Testis (tissue), 3 donors: ENCODE data around the gene FYN. TPM values are rescaled to one million over a fixed set of nuclear protein-coding genes. Genes with fewer than 3 reads are reported as not detected.

Source experiments
- DNase-seq: peaks from one replicate; pipeline ENCODE4 v3.0.0-alpha.2; 2019
- H3K27ac ChIP-seq, 2 donors: fragments of 200-600 bp; sonication (generic); one replicate each; pipeline ENCODE4 v1.5.1; 2019
- H3K27me3 ChIP-seq: fragments of 200-600 bp; sonication (generic); one replicate; pipeline ENCODE4 v1.5.1; 2019
- H3K36me3 ChIP-seq: fragments of 200-600 bp; sonication (generic); one replicate; pipeline ENCODE4 v1.5.1; 2017; ENCODE audit warnings: low read depth; ENCODE audit errors: missing control alignments
- H3K4me1 ChIP-seq: fragments of 200-600 bp; sonication (generic); one replicate; pipeline ENCODE4 v1.5.1; 2019
- H3K4me3 ChIP-seq, 2 donors: fragments of 200-600 bp; sonication (generic); one replicate each; pipeline ENCODE4 v1.5.1; 2017 to 2019
- H3K9me3 ChIP-seq: fragments of 200-600 bp; sonication (generic); one replicate; pipeline ENCODE4 v1.5.1; 2017
- POLR2A ChIP-seq: fragments of 450-650 bp; IDR thresholded peaks from one replicate; pipeline ENCODE4 v1.6.1; 2017; ENCODE audit warnings: antibody characterized with exemption, mild to moderate bottlenecking, moderate library complexity
- WGBS, 2 donors: methylation state at CpG; one replicate each; pipeline ENCODE4 v1.1.5; 2018; 5-methylcytosine and 5-hydroxymethylcytosine counted together
- intact Hi-C: fragments of 100-400 bp; cut with DNase I; formaldehyde crosslinking; loops from one replicate; pipeline ENCODE4 v1.15.1; 2023; ENCODE audit warnings: low total_unique reads
- polyA plus RNA-seq: library from polyadenylated mRNA; stranded (reverse); fragments of 350-450 nt; fragmentation: Illumina TruSeq; extraction: RNeasy Lipid Tissue Mini Kit (QIAGEN cat#74804); gene quantifications from one replicate; pipeline ENCODE4 v1.2.3, GENCODE V29; 2014; ENCODE audit warnings: low read depth, low replicate concordance; ENCODE audit not compliant: insufficient read depth
- total RNA-seq, 2 donors: library from RNA; depleted of rRNA; stranded (reverse); fragments of >200 nt; gene quantifications; one replicate each; pipeline ENCODE4 v1.2.3, GENCODE V29; 2016
- TF ChIP-seq, protein P1 (sequence below), 3 experiments: fragments of 450-650 bp in 2 of 3; fragments of 200-600 bp in 1 of 3; sonication (generic) in 1 of 3; IDR thresholded peaks; one replicate each; pipeline ENCODE4 v1.5.1; 2016 to 2019; ENCODE audit warnings: antibody characterized with exemption in 3 of 3, mild to moderate bottlenecking in 2 of 3, moderate library complexity in 1 of 3

The FYN gene
- total and polyA plus RNA-seq, 3 donors from 2014 or later = 74.0 to 145 (median 104) TPM

DNA sequence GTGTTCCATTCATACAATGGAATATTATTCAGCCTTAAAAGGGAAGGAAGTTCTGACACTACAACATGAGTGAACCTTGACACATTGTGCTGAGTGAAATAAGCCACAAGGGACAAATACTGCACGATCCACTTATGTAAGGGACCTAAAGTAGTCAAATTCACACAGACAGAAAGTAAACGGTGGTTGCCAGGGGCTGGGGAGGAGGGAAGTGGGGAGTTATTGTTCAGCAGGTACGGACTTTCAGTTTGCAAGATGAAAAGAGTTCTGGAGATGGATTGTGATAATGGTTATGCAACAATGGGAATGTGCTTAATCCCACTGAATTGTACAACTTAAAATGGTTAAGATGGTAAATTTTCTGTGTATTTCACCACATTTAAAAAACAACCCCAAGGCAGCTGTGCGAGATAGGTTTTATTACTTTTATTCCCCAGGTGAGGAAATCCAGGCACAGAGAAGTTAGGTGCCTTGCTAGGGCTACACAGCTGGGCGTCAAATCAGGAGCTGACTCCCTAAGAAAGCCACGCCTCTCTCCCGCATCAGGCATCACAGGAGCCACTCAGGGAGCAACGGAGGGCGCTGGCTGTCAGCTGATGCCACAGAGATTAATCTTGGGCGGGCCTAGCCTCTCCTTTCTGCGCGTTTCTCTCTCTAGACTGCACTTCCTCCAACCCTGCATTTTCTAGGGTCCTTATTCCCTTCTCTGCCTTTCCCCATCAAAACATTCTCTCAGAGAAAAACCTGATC lies 258.2 kb downstream of the FYN start:
- no peak for DNase-seq

DNA sequence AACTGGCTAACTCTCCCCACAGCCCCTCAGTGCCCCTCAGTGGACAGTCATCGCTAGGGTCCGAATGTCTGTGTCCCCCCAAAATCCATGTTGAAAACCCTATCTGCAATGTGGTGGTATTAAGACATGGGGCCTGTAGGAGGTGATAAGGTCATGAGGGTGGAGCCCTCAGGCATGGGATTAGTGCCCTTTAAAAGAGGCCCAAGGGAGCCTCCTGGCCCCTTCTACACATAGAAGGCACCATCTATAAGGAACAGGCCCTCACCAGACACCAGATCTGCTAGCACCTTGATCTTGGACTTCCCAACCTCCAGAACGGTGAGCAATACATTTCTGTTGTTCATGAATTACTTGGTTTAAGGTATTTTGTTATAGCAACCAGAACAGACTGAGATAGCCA lies 260.9 kb downstream of the FYN start:
- Histone ChIP-seq H3K27me3 (no peaks in the 10 kb centered on the region), H3K36me3 (no peaks in the 10 kb centered on the region), H3K27ac (no peak overlapping the region), H3K4me3 (no peak overlapping the region), H3K4me1 (no peaks in the 10 kb centered on the region), H3K9me3 (no peaks in the 10 kb centered on the region)
- intact Hi-C loops = no loop called here
- 94 to 100% methylated on average over 3 of the region's 3 CpGs for WGBS, 2 donors
- no peak for DNase-seq
- TF ChIP-seq, protein P1, sequence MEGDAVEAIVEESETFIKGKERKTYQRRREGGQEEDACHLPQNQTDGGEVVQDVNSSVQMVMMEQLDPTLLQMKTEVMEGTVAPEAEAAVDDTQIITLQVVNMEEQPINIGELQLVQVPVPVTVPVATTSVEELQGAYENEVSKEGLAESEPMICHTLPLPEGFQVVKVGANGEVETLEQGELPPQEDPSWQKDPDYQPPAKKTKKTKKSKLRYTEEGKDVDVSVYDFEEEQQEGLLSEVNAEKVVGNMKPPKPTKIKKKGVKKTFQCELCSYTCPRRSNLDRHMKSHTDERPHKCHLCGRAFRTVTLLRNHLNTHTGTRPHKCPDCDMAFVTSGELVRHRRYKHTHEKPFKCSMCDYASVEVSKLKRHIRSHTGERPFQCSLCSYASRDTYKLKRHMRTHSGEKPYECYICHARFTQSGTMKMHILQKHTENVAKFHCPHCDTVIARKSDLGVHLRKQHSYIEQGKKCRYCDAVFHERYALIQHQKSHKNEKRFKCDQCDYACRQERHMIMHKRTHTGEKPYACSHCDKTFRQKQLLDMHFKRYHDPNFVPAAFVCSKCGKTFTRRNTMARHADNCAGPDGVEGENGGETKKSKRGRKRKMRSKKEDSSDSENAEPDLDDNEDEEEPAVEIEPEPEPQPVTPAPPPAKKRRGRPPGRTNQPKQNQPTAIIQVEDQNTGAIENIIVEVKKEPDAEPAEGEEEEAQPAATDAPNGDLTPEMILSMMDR (IDR thresholded peaks at IDR 0.05) = no peak
- TF ChIP-seq POLR2A = no peak

More for the DNA sequence above, 258.2 kb downstream of the FYN start:
- intact Hi-C loops = no loop called here
- 65 to 69% methylated on average over 12 of the region's 12 CpGs for WGBS, 2 donors
- no peaks in the 10 kb centered on the region for H3K36me3 ChIP-seq
- H3K4me3 ChIP-seq = no peak overlapping the region
- no peaks in the 10 kb centered on the region for H3K9me3 ChIP-seq
- no peak overlapping the region for H3K27ac ChIP-seq
- no peaks in the 10 kb centered on the region for H3K27me3 ChIP-seq
- no peaks in the 10 kb centered on the region for H3K4me1 ChIP-seq
- TF ChIP-seq POLR2A = no peak
- TF ChIP-seq, protein P1 (IDR thresholded peaks at IDR 0.05) = no peak

DNA sequence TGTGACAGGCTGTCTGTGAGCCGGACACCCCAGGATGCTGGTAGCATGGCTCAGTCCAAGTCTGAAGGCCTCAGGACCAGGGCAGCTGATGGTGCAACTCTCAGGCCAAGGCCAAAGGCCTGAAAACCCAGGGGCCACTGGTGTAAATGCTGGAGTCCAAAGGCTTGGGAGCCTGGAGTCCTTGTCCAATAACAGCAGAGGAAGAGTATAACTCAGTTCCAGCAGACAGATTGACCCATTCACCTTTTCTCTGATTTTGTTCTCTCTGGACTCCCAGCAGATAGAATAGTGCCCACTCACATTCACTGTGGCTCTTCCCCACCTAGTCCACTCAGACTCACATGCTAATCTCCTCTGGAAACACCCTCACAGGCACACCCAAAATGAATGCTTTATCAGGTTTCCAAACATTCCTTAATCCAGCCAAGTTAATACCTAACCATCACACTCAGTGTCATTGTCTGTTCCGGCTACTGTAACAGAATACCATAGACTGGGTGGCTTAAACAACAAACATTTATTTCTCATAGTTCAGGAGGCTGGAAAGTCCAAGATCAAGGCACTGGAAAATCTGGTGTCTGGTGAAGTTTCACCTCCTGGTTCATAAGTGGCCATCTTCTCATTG lies 262.6 kb downstream of the FYN start:
- WGBS, 2 donors = 88 to 100% methylated on average over 2 of the region's 2 CpGs
- Histone ChIP-seq H3K27ac (no peak overlapping the region), H3K4me3 (no peak overlapping the region), H3K27me3 (no peaks in the 10 kb centered on the region), H3K4me1 (no peaks in the 10 kb centered on the region), H3K36me3 (no peaks in the 10 kb centered on the region), H3K9me3 (no peaks in the 10 kb centered on the region)
- intact Hi-C loops = no loop called here
- TF ChIP-seq POLR2A = no peak
- TF ChIP-seq, protein P1 (IDR thresholded peaks at IDR 0.05) = no peak
- DNase-seq = no peak

Other genes with a start within 250 kb of the FYN start
- gene CCN6, start 180.7 kb upstream of the FYN start, total RNA-seq = 1 to 10 TPM in 1 of 2 donors, under 1 TPM in 1; 0.99 to 3.5 TPM
- gene CCN6, start 180.7 kb upstream of the FYN start, polyA plus RNA-seq = 6.8 TPM
- gene TUBE1, start 214.0 kb upstream of the FYN start, total RNA-seq = 10 to 100 TPM; 59.3 to 62.1 TPM
- gene TUBE1, start 214.0 kb upstream of the FYN start, polyA plus RNA-seq = 76.3 TPM
- 100 to 1,000 TPM; 111 to 202 TPM for gene FAM229B, start 214.1 kb upstream of the FYN start, total RNA-seq
- gene FAM229B, start 214.1 kb upstream of the FYN start, polyA plus RNA-seq = 724 TPM